ENCODE data around the gene CASP7.

DNA sequence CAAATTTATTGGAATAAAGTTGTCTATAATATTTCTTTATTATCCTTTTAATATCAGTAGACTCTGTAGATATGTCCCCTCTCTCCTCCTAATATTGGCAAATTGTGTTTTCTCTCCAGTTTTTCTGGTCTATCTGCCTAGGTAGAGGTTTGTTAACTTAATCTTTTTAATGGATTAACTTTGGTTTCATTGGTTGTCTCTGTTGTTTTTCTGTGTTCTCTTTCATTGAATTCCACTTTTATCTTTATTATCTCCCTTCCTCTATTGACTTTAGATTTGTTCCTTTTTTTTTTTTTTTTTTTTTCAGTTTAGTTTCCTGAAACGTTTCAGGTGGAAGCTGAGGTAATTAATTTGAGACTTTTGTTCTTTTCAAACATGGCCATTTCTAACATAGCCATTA, 82.4 kb downstream of the CASP7 start:
- TF ChIP-seq EZH2 (IDR thresholded peaks at IDR 0.05; ENCODE audit: borderline replicate concordance, low read length) = no peak
- TF ChIP-seq, protein P1, sequence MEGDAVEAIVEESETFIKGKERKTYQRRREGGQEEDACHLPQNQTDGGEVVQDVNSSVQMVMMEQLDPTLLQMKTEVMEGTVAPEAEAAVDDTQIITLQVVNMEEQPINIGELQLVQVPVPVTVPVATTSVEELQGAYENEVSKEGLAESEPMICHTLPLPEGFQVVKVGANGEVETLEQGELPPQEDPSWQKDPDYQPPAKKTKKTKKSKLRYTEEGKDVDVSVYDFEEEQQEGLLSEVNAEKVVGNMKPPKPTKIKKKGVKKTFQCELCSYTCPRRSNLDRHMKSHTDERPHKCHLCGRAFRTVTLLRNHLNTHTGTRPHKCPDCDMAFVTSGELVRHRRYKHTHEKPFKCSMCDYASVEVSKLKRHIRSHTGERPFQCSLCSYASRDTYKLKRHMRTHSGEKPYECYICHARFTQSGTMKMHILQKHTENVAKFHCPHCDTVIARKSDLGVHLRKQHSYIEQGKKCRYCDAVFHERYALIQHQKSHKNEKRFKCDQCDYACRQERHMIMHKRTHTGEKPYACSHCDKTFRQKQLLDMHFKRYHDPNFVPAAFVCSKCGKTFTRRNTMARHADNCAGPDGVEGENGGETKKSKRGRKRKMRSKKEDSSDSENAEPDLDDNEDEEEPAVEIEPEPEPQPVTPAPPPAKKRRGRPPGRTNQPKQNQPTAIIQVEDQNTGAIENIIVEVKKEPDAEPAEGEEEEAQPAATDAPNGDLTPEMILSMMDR (conservative IDR thresholded peaks at IDR 0.05 in 1 of 2, IDR thresholded peaks at IDR 0.05 in 1 of 2; ENCODE audit: extremely low read depth in 1 of 2, insufficient read depth in 1 of 2, low read depth in 1 of 2, low read length in 2 of 2) = no peak

Measured in mammary epithelial cell (primary cell).